Measurements from ENCODE around the gene TKFC.
A peak's percentile ranks its signal among the peaks of the same experiment; 100 is the strongest.

The TKFC gene, protein sequence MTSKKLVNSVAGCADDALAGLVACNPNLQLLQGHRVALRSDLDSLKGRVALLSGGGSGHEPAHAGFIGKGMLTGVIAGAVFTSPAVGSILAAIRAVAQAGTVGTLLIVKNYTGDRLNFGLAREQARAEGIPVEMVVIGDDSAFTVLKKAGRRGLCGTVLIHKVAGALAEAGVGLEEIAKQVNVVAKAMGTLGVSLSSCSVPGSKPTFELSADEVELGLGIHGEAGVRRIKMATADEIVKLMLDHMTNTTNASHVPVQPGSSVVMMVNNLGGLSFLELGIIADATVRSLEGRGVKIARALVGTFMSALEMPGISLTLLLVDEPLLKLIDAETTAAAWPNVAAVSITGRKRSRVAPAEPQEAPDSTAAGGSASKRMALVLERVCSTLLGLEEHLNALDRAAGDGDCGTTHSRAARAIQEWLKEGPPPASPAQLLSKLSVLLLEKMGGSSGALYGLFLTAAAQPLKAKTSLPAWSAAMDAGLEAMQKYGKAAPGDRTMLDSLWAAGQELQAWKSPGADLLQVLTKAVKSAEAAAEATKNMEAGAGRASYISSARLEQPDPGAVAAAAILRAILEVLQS

DNA sequence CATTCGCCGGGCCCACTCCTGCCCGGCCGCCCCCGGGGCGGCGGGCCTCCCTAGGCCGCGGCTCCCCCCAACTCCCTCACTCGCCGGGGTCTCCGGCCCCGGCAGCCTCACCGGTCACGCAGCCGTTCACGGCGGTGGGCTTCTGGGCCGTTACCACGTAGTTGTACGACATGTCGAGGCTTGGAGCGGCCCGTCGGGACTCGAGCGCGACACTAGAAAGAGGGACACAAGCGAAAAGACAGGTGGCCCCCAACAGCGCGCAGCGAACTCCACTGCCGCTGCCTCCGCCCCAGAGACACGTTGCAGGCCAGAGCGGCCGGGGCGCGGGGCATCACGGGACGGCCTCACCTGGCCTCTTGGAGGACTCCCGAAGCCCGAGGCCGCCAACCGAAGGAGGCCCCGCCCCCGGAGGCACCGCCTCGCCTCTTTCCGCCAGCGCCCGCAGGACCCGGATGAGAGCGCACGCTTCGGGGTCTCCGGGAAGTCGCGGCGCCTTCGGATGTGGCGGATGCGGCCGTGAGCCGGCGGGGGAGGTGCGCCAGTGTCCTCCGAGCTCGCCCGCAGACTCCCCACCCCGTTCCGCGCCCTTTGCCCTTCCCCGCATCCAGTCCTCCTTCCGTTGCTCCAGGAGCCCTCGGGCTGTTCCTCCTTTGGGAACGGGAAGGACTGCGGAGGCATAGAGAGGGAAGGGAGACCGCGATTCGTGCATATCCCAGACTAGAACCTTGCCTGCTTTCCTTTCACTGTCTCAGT is at the start of gene TKFC, which contains the start of gene DDB1:
Gene TKFC (plus strand): TSS at position 432 of the 753 bp plus-strand sequence. CDS start 1,501 bp downstream, outside the sequence.
Gene DDB1 (minus strand): TSS at position 309 of the 753 bp plus-strand sequence. CDS start 137 bp downstream, at position 172.
- DNase-seq = peak; percentile 77

DNA sequence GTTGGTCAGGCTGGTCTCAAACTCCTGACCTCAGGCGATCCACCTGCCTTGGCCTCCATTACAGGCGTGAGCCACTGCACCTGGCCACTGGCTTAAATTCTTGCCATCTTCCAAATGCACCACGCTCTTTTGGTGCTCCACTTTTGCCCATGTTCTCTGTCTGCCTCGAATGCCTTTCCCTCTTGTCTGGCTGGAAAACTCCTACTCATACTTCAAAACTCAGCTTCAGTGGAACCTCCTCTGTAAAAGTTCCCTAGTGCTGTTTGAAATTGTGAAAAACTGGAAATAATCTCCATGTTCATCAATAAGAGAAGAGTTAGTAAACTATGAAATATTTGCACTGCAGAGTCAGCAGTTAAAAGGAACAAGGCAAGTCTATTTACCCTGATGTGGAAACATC is 49.4 kb upstream of the TKFC start:
- DNase-seq = no peak

DNA sequence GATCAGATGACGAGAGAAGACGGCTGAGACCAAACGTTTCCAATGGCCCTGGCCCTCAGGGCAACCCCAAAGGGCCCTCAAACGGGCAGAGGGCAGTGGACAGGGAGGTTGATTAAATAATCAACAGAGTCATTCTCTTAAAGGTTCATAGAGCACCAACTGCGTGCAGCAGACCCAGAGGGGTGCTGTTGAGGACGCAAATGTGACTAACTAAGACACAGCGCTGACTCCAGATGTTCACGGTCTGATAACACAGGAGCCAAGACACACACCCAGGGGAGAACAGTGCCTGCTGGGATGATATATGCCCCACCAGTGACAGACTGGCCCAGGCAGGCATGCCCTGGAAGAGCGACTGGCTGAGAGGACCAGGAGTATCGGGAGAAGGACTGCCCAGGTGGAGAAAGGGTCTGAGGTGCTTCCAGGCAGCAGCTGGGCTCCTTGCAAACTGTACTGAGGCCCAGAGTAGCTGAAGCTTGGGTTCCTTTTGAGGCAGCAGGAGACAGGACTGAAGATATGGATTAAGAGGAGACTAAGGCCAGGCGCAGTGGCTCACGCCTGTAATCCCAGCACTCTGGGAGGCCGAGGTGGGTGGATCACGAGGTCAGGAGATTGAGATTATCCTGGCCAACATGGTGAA is 45.6 kb upstream of the TKFC start:
- no peak for DNase-seq

DNA sequence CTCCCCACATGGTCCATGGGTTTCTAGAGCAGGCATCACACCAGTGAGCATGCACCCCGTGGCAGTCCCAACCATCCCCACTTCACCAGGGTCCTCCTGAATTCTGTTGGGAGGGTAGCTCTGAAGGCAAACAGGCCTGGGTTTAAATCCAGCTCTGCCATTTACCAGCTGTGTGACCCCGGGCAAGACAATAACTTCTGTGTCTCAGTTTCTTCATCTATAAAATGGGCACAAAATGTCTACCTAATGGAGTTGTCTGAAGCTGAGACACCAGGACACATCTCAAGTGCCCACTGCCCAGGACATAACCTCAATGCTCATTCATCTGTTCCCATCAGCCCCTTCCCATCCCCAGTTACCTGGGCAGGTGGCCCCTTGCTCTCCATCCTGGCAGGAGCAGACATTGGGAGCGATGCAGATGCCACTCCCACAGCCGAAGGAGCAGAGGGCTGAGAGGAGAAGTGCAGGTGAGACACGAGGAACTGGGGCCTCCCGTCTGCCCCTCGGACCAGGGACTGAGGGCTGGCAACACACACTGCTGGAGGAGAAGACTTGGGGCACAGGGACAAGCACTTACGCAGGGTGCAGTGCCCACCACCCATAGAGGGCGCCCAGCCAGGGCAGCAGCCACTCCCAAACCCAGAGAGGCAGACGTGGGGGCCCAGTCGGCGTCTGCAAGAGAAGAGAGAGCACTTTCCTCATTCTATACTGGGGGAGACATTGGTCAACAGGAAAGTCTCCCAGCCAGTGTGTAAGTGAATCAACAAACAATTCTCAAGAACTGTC is 41.9 kb upstream of the TKFC start:
- DNase-seq = no peak

DNA sequence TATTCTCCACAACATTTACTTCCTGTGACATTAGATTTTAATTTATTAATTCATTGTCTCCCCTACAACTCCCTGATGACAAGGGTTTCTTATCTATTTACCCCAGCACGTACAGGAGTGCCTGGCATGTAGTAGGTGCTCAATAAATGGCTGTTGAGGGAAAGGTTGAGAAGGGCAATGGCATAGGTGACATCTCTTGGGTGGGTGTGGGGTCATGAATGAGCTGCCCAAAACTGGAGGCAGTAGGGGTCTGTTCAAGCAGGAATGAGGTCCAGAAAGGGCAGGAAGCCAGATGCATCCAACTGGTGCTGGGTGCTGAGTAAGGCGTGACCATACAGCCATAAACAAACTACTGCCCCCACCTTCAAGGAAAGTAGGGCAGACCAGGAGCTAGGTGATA is 40.7 kb upstream of the TKFC start:
- DNase-seq = no peak

DNA sequence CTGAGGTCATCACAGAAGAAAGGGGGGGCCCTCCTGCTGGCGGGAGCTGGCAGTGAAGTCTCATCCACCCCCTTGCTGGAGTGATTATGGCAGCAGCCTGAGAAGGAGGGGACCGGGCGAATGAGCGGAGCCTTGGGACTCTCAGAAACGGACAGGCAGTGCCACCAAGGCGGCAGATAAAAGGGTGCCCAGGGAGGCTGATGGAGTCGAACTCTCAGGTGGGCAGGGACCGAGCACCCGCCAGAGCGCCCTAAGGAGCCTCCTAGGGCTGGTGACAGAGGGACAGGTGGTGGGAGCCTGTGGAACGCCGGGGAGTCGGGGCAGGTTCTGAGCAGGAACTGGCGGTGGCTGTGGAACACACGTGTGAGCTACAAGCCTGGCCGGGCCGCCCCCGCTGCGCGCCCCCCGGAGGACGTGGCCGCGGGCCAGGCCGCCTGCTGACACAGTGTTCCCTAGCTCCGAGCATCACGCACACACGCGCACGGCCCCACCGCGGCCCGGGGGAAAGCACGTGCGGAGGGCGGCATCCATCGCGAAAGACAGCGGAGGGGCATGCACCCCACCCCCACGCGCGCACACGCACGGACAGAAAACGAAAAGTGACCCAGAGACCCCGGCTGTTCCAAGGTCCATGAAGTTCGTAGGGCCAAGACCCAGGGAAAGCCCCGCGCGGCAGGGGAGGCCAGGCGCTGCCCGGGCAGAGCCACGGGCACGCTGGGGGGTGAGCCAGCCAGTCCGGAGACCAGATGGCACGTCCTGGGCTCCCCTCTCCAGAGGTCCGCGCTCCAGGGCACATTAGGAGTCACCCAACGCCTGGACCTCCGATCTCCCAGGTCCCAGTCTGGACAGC is 38.9 kb upstream of the TKFC start:
- no peak for DNase-seq

DNA sequence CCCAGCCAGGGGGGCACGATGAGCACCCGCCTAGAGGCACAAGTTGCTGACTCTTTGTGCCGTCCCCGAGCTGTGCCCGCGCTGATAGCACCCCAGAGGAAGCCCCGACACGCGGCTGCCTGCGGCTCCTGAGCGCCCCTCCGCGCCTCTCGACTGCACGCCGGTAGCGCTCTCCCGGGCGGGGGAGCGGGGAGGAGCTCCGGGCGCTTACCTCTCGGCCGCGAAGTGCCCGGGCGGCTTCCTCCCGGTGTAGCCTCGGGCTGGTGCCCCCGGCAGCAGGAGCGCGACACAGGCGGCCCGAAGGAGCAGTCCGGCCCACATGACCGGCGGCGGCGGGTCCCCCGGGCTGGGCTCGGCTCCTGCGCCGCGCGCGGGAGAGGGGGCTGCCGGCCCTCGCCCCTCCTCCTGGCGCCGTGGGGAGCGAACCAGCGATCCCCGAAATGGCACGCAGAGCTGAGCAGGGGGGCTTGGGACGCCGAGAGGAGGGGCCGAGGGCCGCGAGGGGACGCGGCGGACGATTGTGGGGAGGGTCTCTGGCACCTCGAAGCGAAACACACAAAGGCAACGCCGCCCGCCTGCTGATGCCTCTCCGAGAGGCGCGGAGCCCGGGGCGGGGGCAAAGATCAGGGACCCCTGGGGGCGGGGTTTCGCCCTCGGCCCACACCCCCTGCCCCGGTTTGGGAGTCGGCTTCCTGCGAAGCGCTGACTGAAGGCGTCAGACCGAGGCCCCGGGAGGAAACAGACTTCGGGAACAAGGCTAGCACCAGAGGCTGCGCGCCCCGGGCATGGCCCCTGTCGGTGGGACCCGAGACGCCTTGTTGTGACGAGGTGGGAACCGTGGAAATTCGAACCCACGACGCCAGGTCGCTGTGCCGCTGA is 38.1 kb upstream of the TKFC start, which contains the start of gene VWCE:
Gene VWCE (minus strand): TSS at position 600 of the 879 bp plus-strand sequence. CDS start 279 bp downstream, at position 321.
- DNase-seq = peak; percentile 43

DNA sequence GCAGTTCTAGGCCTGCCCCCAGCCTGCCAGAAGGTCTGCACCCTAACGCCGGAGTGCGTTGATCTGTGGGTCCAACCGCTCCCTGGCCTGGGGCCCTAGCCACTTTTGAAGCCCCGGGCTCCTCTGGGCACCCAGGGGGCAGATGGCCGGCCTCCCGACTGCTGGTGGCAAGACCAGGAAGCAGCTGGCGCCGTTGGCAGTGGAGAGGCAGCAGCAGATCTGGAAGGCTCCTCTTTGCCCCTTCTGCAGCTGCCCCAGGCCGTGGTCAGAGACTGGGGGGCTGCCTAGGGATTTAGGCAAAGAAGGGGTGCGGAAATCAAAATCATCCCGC is 37.5 kb upstream of the TKFC start:
- no peak for DNase-seq

DNA sequence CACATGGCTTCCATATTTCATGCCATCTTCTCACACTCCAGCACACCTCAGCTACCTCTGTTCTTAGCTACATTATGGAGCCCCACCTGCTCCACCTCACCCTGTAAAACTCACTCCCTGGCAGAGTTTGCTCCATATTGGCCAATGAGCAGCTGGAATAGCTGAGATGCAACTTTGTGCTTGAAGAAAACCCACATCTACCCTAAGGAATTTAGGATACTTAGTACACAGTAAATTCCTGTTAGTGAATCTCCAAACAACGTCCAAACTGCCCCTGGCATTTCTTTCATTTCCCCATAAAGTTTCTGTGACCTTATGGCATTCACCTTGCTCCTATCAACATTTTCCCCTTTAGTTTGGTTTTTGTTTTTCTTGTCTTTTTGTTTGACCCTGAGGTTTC is 35.7 kb upstream of the TKFC start:
- DNase-seq = no peak

DNA sequence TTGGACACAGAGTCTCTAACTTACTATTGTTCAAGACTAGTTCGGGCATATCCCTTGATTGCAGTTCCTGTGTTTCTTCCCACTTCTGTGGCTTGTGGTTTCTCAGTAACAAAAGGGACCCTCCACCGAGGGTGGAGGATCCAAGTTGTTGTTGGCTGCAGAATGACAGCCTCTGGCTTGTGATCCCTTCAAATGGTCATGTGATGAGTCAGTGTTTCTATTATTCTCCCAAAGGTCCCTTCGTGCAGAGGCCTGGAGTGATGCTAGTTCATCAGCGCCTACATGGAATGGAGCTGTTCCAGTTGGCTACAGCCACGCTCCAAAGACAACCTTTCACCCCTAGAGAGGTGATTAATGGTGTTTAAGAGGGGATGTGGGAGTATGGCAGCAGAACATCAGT is 35.3 kb upstream of the TKFC start:
- DNase-seq = no peak

DNA sequence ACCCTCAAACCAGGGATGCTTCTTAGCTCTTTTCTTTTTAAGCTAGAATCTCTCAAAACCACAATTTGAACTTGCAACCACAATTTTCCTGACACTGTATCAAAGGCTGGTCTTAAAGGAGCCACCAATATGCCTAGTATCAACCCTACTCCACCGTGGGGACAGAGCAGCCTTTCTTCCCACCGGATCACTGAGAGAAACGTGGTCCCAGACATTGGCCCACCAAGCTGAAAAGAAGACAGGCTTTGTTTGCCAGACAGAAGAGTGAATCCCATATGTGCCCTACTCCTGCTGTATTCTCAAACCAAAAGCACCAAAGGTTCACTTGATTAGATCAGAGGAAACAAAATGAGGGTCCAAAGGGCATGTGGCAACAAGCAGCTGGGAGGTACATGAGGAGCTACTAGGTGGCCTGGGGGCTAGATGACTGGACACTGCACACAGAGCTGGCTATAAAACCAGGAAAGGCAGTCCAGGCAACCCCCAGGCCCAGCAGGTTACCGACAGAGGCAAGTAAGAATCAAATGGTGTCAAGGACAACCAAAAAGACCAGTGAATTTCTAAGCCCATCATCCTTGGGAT is 34.3 kb upstream of the TKFC start:
- no peak for DNase-seq

DNA sequence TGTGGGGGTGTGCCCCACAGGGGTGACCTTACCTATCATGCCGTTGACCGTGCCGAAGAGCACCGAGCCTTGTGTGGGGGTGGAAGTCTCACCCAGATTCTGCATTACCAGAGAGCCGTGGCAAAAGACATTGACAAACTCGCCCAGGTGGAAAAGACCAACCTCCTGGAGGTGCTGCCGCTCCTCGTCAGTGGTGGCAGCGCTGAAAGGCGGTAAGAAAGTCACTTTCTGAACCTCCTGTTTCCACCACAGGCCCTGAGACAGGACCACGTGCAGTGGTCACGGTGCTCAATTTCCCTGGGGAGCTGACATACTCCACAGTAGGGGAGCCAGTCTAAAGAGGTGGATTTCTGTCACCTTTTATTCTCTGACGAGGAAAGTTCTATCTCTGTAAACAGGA is 30.5 kb upstream of the TKFC start:
- DNase-seq = no peak

DNA sequence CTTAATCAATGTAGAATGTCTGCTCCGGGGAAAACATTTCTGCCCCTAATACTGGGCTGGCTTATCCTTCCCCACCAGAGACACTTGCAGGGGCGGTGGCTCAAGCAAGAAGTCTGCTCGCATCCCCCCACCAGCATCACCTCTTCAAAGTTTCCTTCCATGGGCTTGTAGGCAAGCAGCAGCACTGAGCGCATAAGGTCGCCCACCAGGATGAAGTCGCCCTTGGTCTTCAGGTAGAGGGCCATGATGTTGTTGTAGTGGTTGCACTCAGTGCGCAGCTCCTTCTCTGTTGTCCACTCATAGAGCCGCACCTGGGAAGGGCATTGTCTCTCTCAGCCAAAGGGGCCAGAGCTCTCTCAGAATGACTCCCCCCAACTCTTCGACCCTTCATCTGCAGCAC is 29.3 kb upstream of the TKFC start:
- no peak for DNase-seq

DNA sequence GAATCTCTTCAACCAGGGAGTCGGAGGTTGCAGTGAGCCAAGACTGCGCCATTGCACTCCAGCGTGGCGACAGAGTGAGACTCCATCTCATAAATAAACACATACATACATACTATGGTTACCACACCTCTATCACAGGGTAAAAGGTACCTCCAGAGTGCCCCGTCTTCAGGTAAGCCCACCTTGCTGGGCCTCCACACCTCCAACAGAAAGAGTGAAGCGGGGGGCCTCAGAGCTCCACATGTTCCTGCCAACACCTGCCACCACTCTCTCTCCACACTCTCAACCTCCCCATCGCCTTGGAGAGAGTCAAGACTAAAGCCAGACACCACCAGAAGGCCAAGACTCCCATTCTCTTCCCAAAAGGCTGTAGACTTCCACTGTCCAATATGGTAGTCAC is 27.6 kb upstream of the TKFC start:
- no peak for DNase-seq

DNA sequence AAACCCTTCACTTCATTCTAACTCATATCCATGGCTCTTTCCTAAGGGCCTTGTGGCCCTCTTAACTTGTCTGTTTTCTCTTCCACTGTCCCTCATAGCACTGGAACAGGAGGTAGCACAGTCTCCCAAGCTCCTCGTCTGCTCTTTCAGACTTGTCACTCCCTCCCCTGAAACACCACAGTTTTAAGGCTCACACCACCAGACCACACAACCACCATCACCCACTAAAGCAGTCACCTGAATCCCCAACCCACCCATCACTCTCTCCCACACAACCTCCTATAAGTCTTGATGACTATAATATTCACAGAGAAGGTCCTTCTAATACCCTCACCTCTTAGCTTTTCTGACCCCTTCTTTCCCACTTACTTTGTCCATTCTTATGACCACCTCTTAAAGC is 26.8 kb upstream of the TKFC start:
- DNase-seq = no peak

DNA sequence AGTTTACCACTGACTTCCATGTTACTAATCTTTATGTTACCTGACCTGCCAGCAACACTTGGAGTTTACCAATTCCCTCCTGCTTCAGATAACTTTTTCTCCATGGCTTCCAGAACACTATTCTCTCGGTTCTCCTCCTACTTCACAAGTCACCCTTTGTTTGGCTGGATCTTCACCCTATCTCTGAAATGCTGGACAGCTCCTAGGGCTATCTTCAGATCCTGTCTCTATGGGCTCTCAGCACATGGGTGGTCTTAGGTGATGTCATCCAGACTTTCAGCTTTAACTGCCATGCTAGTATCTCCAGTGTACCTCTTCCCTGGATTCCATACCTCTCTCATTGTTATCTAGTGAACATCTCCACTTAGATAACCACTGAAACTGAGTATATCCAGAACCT is 25.7 kb upstream of the TKFC start:
- no peak for DNase-seq

DNA sequence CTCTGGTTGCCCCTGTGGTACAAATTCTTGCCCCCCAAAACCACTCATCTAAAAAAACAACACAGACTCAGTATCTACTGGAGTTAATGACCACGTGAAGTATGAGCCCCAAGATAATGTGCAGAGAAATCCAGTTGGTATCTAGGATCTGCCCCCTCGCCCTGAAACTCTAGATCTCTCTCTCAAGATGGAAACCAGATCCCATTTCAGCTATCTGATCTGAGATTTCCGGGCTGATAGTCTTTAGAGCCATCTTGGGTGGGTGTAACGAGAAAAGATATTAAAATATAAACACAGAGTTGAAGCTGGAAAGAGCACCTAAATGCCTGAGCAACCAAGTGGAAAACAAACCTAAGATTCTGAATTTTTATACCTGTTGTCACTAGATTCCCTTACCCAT is 23.9 kb upstream of the TKFC start:
- DNase-seq = no peak

DNA sequence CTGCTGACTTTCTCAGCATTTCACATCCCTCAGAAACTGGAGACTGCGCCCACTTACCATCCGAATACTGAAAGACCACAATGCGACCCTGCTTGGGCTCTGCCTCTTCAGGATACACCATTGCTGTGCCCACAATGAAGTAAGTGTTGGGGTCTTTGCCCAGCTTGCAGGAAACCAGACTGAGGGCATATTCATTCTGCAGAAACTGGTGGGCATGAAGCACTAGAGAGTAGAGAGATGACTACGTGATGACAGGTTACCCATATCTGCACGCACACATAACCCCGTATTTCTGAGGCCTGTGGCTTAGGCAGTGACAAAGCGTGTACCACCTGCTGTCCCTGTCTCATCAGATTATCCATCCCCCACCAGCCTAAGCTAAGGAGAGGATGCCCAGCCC is 23.3 kb upstream of the TKFC start:
- DNase-seq = no peak

DNA sequence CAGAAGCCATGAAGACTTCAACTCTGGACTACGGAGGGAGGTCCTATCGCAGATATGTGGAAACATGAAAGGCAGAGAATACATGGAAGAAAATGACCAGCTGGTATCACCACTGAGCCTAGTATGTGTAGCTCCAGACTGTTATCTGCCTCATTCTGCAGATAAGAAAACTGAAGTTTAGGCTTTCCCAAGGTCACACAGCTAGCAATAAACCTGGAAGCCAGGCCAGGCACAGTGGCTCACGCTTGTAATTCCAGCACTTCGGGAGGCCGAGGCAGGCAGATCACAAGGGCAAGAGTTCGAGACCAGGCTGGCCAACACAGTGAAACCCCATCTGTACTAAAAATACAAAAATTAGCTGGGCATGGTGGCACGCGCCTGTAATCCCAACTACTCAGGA is 22.3 kb upstream of the TKFC start:
- no peak for DNase-seq

DNA sequence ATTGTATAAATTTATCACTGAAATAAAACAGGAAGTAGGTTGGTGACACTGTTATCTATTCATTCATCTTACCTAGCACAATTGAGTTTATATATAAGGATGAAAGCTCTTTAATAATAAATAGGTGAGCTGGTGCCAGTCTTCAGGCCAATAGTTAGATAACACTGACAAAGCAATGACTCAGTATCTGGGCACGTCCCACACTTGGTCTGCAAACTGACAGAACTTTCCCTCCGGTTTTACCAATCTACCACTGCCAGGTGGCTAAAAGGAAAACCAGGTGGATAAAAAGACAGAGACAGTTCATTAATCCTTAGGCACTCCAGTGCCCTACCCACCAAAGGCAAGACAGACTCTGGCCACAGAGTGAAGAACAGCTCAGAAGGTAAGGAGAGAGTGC is 17.8 kb upstream of the TKFC start:
- no peak for DNase-seq

Measured in NCI-H1694 treated with DMSO at 0.1 percent for 48 hours (cell line).